Measurements from ENCODE around the gene ADAMTSL5. TPM values are rescaled to one million over a fixed set of nuclear protein-coding genes. Genes with fewer than 3 reads are reported as not detected.

Gene ADAMTSL5
- total RNA-seq, 4 donors from 2014 or later = 5.0 to 31.5 (median 25.2) TPM

DNA sequence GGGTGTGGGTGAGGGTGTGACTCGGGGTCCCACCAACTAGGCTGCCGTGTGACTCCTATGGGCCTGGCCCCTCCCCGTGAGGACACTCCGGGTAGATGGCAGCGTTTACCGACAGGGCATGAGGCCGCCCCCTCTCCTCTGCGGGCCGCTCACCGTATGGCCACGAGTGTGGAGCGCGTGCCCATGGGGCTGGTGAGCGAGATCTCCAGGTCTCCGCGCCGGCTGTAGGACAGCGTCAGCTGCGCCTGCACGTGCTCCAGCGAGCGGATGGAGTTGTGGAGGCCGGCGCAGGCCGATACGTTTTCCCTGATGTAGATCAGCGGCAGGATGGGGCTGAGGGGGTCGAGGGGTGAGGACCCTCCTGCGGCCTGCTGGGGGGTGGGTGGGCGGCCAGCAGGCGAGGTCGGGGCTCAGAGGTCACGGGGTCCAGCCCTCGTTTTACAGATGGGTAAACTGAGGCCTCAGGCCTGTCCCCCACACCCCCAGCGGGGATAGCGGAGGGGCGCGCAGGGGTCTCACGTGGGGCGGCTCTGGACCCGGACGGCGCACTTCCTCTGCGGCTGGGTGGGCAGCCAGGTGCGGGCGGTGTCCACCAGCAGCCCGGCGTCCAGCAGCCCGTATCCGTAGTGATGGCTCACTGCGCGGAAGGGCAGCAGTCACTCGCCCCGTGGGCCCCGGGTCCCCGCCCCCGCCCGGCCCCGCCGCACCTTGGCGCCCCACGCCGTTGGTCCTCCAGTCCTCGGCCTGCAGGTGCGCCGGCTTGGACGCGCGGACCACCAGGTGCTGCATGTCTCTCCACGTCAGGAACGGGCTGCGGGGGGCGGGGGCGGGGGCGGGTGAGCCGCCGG lies 29.5 kb downstream of the ADAMTSL5 start:
- peaks cover 0 to 8% (median 4%) of the 10 kb centered on the region in 4 donors for H3K4me1 ChIP-seq
- DNase-seq = no peak
- no peaks in the 10 kb centered on the region for H3K36me3 ChIP-seq
- H3K27me3 ChIP-seq = no peaks in the 10 kb centered on the region
- TF ChIP-seq, protein P1, sequence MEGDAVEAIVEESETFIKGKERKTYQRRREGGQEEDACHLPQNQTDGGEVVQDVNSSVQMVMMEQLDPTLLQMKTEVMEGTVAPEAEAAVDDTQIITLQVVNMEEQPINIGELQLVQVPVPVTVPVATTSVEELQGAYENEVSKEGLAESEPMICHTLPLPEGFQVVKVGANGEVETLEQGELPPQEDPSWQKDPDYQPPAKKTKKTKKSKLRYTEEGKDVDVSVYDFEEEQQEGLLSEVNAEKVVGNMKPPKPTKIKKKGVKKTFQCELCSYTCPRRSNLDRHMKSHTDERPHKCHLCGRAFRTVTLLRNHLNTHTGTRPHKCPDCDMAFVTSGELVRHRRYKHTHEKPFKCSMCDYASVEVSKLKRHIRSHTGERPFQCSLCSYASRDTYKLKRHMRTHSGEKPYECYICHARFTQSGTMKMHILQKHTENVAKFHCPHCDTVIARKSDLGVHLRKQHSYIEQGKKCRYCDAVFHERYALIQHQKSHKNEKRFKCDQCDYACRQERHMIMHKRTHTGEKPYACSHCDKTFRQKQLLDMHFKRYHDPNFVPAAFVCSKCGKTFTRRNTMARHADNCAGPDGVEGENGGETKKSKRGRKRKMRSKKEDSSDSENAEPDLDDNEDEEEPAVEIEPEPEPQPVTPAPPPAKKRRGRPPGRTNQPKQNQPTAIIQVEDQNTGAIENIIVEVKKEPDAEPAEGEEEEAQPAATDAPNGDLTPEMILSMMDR (IDR thresholded peaks at IDR 0.05) = no peak
- TF ChIP-seq POLR2A (IDR thresholded peaks at IDR 0.05) = no peak
- no peaks in the 10 kb centered on the region for H3K9me3 ChIP-seq
- H3K27ac ChIP-seq = no peak overlapping the region
- no peak overlapping the region for H3K4me3 ChIP-seq

DNA sequence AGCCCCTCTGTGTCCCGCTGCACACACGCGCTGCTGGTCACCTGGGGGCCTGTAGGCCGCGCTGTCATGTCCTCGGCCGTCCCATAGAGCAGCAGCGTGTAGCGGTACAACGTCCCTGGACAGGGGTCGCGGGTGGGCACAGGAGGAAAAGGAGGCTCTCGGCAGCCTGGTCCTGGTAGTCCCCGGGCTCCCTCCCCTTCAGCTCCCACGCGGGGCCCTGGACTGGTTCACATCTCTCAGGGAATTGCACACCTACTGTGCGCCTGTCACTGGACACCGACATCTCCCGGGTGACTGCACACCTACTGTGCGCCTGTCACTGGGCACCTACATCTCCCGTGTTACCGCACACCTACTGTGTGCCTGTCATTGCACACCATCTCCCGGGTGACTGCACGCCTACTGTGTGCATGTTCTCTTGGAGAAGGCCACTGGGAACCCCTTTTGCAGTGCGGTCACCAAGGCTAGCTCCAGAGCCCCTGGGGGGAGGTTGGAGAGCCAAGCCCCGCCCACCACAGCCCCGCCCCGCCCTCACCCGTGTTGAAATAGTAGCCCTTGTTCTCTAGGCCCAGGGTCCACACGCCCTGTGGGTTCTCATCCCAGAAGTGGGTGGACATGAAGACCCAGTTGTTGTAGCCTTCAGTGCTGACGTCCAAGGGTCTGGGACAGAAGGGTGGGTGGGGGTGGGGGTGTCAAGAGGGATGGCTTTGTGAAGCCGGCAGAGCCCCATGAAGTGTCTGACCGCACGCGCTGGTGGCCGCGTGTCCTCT lies 30.3 kb downstream of the ADAMTSL5 start:
- no peak for DNase-seq
- H3K4me3 ChIP-seq = no peak overlapping the region
- H3K36me3 ChIP-seq = no peaks in the 10 kb centered on the region
- no peaks in the 10 kb centered on the region for H3K27me3 ChIP-seq
- no peak for TF ChIP-seq POLR2A (IDR thresholded peaks at IDR 0.05)
- TF ChIP-seq, protein P1 (IDR thresholded peaks at IDR 0.05) = no peak
- H3K9me3 ChIP-seq = no peaks in the 10 kb centered on the region
- peaks cover 0 to 14% (median 11%) of the 10 kb centered on the region in 4 donors for H3K4me1 ChIP-seq
- no peak overlapping the region for H3K27ac ChIP-seq

DNA sequence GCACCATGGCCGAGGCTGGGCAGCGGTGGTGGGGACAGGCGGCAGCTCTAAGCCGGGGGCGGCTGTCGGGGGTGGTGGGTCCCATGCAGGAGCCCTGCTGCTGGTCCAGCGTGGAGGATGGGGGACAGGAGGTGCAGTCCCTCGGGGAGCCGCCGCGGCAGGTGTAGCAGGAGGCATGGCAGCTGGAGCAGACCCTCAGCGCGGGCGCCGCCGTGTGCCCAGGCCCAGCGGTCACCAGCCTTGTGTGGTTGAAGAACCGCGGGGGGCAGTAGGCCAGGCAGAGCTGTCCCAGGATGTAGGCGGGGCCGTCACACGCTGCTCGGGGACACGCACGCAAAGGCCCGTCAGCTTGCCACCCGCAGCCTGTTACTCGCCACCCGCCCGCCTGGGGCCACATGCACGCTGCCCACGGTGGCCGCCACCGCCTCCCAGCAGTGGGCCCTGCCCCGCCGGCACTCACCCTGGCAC lies 30.9 kb downstream of the ADAMTSL5 start:
- no peak for DNase-seq
- Histone ChIP-seq H3K4me1 (peaks cover 0 to 15% (median 14%) of the 10 kb centered on the region in 4 donors), H3K27me3 (no peaks in the 10 kb centered on the region), H3K27ac (no peak overlapping the region), H3K9me3 (no peaks in the 10 kb centered on the region), H3K4me3 (no peak overlapping the region), H3K36me3 (peaks cover 0 to 2% (median 0%) of the 10 kb centered on the region in 3 donors)
- TF ChIP-seq, protein P1 (IDR thresholded peaks at IDR 0.05) = no peak
- no peak for TF ChIP-seq POLR2A (IDR thresholded peaks at IDR 0.05)

DNA sequence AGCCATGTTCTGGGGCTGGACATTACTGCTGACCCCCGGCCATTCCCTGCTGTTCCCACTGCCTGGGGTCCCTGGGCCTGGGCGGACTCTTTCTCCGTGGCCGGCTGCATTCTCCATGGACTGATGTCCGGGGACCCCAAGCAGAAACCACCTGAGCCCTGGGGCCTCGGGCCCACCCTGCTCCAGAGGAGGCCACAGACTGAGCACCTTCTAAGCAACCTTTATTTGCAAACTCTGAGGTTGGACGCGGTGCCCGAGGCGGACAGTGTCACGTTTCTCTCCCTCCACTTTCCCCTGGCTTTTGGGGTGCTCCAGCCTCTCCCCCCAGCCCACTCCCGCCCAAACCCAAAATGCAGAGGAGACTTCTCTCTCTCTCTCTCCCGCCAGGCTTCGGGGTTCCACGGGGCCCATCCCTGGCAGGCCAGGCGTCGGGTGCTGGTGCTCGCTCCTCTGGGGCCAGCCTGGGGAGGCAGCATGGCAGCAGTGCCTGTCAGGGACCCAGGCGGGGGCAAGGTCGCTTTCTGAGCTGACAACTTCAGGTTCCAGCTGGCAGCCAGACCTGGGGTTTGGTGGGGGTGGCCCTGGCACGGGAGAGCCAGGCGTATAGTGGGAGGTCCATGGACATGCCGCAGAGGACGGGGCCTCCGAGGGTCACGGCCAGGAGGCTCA lies 31.5 kb downstream of the ADAMTSL5 start:
- H3K4me1 ChIP-seq = peaks cover 0 to 16% (median 14%) of the 10 kb centered on the region in 4 donors
- no peaks in the 10 kb centered on the region for H3K27me3 ChIP-seq
- no peaks in the 10 kb centered on the region for H3K9me3 ChIP-seq
- H3K27ac ChIP-seq = no peak overlapping the region
- TF ChIP-seq POLR2A (IDR thresholded peaks at IDR 0.05) = no peak
- TF ChIP-seq, protein P1 (IDR thresholded peaks at IDR 0.05) = no peak
- no peak for DNase-seq
- H3K36me3 ChIP-seq = peaks cover 0 to 6% (median 0%) of the 10 kb centered on the region in 3 donors
- no peak overlapping the region for H3K4me3 ChIP-seq
